ENCODE results near the gene STX8. TPM values are rescaled to one million over a fixed set of nuclear protein-coding genes. Genes with fewer than 3 reads are reported as not detected.

Gene STX8
- total RNA-seq, 2 donors from 2014 or later: 38.8 to 60.8 TPM

- no peak for TF ChIP-seq CTCF (IDR thresholded peaks at IDR 0.05)
- no peak for DNase-seq (ENCODE audit: low spot score)
- Histone ChIP-seq H3K4me1 (no peaks in the 10 kb centered on the region), H3K27ac (no peak overlapping the region), H3K4me3 (no peak overlapping the region), H3K9me3 (no peaks in the 10 kb centered on the region), H3K36me3 (no peaks in the 10 kb centered on the region), H3K27me3 (no peaks in the 10 kb centered on the region)
Measured at GRCh38 chr17:9472541-9472940, 103.1 kb downstream of the STX8 start.

GRCh38 chr17:9472094-9472493, 103.5 kb downstream of the STX8 start:
- Histone ChIP-seq H3K36me3 (no peaks in the 10 kb centered on the region), H3K4me3 (no peak overlapping the region), H3K27ac (no peak overlapping the region), H3K9me3 (no peaks in the 10 kb centered on the region), H3K27me3 (no peaks in the 10 kb centered on the region), H3K4me1 (no peaks in the 10 kb centered on the region)
- no peak for TF ChIP-seq CTCF (IDR thresholded peaks at IDR 0.05)
- no peak for DNase-seq (ENCODE audit: low spot score)

- no peaks in the 10 kb centered on the region for H3K36me3 ChIP-seq
- no peak overlapping the region for H3K4me3 ChIP-seq
- H3K9me3 ChIP-seq: no peaks in the 10 kb centered on the region
- H3K4me1 ChIP-seq: no peaks in the 10 kb centered on the region
- H3K27me3 ChIP-seq: no peaks in the 10 kb centered on the region
- TF ChIP-seq CTCF (IDR thresholded peaks at IDR 0.05): no peak
- no peak for DNase-seq (ENCODE audit: low spot score)
- H3K27ac ChIP-seq: no peak overlapping the region
Measured at GRCh38 chr17:9470171-9470570, 105.4 kb downstream of the STX8 start.

- Histone ChIP-seq H3K27ac (no peak overlapping the region), H3K27me3 (no peaks in the 10 kb centered on the region), H3K9me3 (no peaks in the 10 kb centered on the region), H3K4me3 (no peak overlapping the region), H3K4me1 (peaks cover 0 to 4% of the 10 kb centered on the region in 2 donors), H3K36me3 (no peaks in the 10 kb centered on the region)
- DNase-seq (ENCODE audit: low spot score): no peak
- no peak for TF ChIP-seq CTCF (IDR thresholded peaks at IDR 0.05)
Measured at GRCh38 chr17:9468937-9469336, 106.7 kb downstream of the STX8 start.

GRCh38 chr17:9468532-9468931, 107.1 kb downstream of the STX8 start:
- Histone ChIP-seq H3K4me3 (no peak overlapping the region), H3K27ac (no peak overlapping the region), H3K9me3 (no peaks in the 10 kb centered on the region), H3K4me1 (peaks cover 0 to 4% of the 10 kb centered on the region in 2 donors), H3K36me3 (no peaks in the 10 kb centered on the region), H3K27me3 (no peaks in the 10 kb centered on the region)
- DNase-seq (ENCODE audit: low spot score): no peak
- no peak for TF ChIP-seq CTCF (IDR thresholded peaks at IDR 0.05)

- Histone ChIP-seq H3K27me3 (no peaks in the 10 kb centered on the region), H3K4me3 (no peak overlapping the region), H3K36me3 (no peaks in the 10 kb centered on the region), H3K9me3 (no peaks in the 10 kb centered on the region), H3K27ac (no peak overlapping the region), H3K4me1 (peaks cover 0 to 4% of the 10 kb centered on the region in 2 donors)
- TF ChIP-seq CTCF (IDR thresholded peaks at IDR 0.05): no peak
- no peak for DNase-seq (ENCODE audit: low spot score)
Measured at GRCh38 chr17:9467518-9467917, 108.1 kb downstream of the STX8 start.
